ENCODE data around the gene PPP1R8.

GRCh38 chr1:27886744-27887143 lies 56.2 kb downstream of the PPP1R8 start:
- TF ChIP-seq CTCF (IDR thresholded peaks at IDR 0.05; ENCODE audit: poor library complexity) = no peak
- no peak for TF ChIP-seq EZH2phosphoT487 (IDR thresholded peaks at IDR 0.05; ENCODE audit: low read depth, severe bottlenecking, unreplicated experiment)

All from hepatocyte (in vitro differentiated cells).